Stomach smooth muscle (tissue), 2 donors: ENCODE data around the gene OR5H6.

Source experiments
- H3K27ac ChIP-seq: one replicate; pipeline ENCODE4 v1.7.0; 2013; ENCODE audit warnings: mild to moderate bottlenecking, low read length, inconsistent platforms
- H3K27me3 ChIP-seq, 2 donors: one replicate each; pipeline ENCODE4 v1.7.0; 2013; ENCODE audit warnings: low read length in 2 of 2; ENCODE audit not compliant: insufficient read depth in 2 of 2, control insufficient read depth in 1 of 2
- H3K36me3 ChIP-seq, 2 donors: one replicate each; pipeline ENCODE4 v1.7.0; 2013; ENCODE audit warnings: low read length in 2 of 2; ENCODE audit not compliant: control insufficient read depth in 2 of 2, insufficient read depth in 2 of 2
- H3K4me1 ChIP-seq: one replicate; pipeline ENCODE4 v1.7.0; 2013; ENCODE audit warnings: low read length; ENCODE audit not compliant: control insufficient read depth, insufficient read depth
- H3K4me3 ChIP-seq, 2 donors: one replicate each; pipeline ENCODE4 v1.7.0; 2013; ENCODE audit warnings: low read length in 2 of 2
- H3K9ac ChIP-seq, 2 donors: one replicate each; pipeline ENCODE4 v1.7.0; 2013; ENCODE audit warnings: low read length in 2 of 2, mild to moderate bottlenecking in 1 of 2
- H3K9me3 ChIP-seq, 2 donors: one replicate each; pipeline ENCODE4 v1.7.0; 2013; ENCODE audit warnings: low read length in 2 of 2; ENCODE audit not compliant: control insufficient read depth in 2 of 2
- donor health status: healthy.
- donor health status: Pancreatic carcinoma.

The OR5H6 gene

GRCh38 chr3:98262046-98262445 is 2.0 kb upstream of the OR5H6 start:
- no peak overlapping the region for H3K9ac ChIP-seq
- peaks cover 0 to 2% of the 10 kb centered on the region in 2 donors for H3K9me3 ChIP-seq
- no peaks in the 10 kb centered on the region for H3K27me3 ChIP-seq
- H3K4me3 ChIP-seq = no peak overlapping the region
- no peaks in the 10 kb centered on the region for H3K4me1 ChIP-seq
- H3K36me3 ChIP-seq = no peaks in the 10 kb centered on the region
- no peak overlapping the region for H3K27ac ChIP-seq

- H3K27ac ChIP-seq = no peak overlapping the region
- H3K27me3 ChIP-seq = no peaks in the 10 kb centered on the region
- H3K4me1 ChIP-seq = no peaks in the 10 kb centered on the region
- peaks cover 0 to 11% of the 10 kb centered on the region in 2 donors for H3K9me3 ChIP-seq
- H3K36me3 ChIP-seq = no peaks in the 10 kb centered on the region
- H3K9ac ChIP-seq = no peak overlapping the region
- no peak overlapping the region for H3K4me3 ChIP-seq
Observed at GRCh38 chr3:98269846-98270245, 5.8 kb downstream of the OR5H6 start.

GRCh38 chr3:98272126-98272525 is 8.1 kb downstream of the OR5H6 start:
- Histone ChIP-seq H3K27ac (no peak overlapping the region), H3K36me3 (no peaks in the 10 kb centered on the region), H3K4me3 (no peak overlapping the region), H3K9ac (no peak overlapping the region), H3K9me3 (peaks cover 0 to 11% of the 10 kb centered on the region in 2 donors), H3K4me1 (no peaks in the 10 kb centered on the region), H3K27me3 (no peaks in the 10 kb centered on the region)

GRCh38 chr3:98274914-98275313 is 10.9 kb downstream of the OR5H6 start:
- H3K27ac ChIP-seq = no peak overlapping the region
- no peak overlapping the region for H3K9ac ChIP-seq
- H3K27me3 ChIP-seq = no peaks in the 10 kb centered on the region
- H3K4me3 ChIP-seq = no peak overlapping the region
- peaks cover 0 to 8% of the 10 kb centered on the region in 2 donors for H3K9me3 ChIP-seq
- H3K36me3 ChIP-seq = no peaks in the 10 kb centered on the region
- no peaks in the 10 kb centered on the region for H3K4me1 ChIP-seq

- no peaks in the 10 kb centered on the region for H3K27me3 ChIP-seq
- H3K27ac ChIP-seq = no peak within 1 kb of the TSS
- no peak within 1 kb of the TSS for H3K9ac ChIP-seq
- H3K36me3 ChIP-seq = no peaks in the 10 kb centered on the region
- H3K4me1 ChIP-seq = no peaks in the 10 kb centered on the region
- H3K4me3 ChIP-seq = no peak within 1 kb of the TSS
- H3K9me3 ChIP-seq = no peaks in the 10 kb centered on the region
Observed at GRCh38 chr3:98282205-98282604, 18.2 kb downstream of the OR5H6 start, which contains the start of gene OR5H2. Gene OR5H2, plus strand, starts transcription at chr3:98282505. Its CDS starts 398 bp downstream, at chr3:98282903.

GRCh38 chr3:98290916-98291315 is 26.9 kb downstream of the OR5H6 start:
- Histone ChIP-seq H3K9ac (no peak overlapping the region), H3K27ac (no peak overlapping the region), H3K4me3 (no peak overlapping the region), H3K27me3 (no peaks in the 10 kb centered on the region), H3K9me3 (no peaks in the 10 kb centered on the region), H3K4me1 (no peaks in the 10 kb centered on the region), H3K36me3 (no peaks in the 10 kb centered on the region)

- no peak overlapping the region for H3K9ac ChIP-seq
Observed at GRCh38 chr3:98291332-98291957, 27.4 kb downstream of the OR5H6 start.

More at GRCh38 chr3:98291332-98291957, 27.4 kb downstream of the OR5H6 start:
- Histone ChIP-seq H3K9me3 (no peaks in the 10 kb centered on the region), H3K27ac (no peak overlapping the region), H3K36me3 (no peaks in the 10 kb centered on the region), H3K27me3 (no peaks in the 10 kb centered on the region), H3K4me3 (no peak overlapping the region), H3K4me1 (no peaks in the 10 kb centered on the region)
